ENCODE results near the gene CDK11B.

CDK11B gene

GRCh38 chr1:1629430-1630190 lies 29.2 kb downstream of the CDK11B start:
- TF ChIP-seq GATA3 (IDR thresholded peaks at IDR 0.05; ENCODE audit: low read depth, low read length) = no peak
- TF ChIP-seq GATA2 (IDR thresholded peaks at IDR 0.05; ENCODE audit: low read depth, low read length) = no peak

- TF ChIP-seq GATA2 (IDR thresholded peaks at IDR 0.05; ENCODE audit: low read depth, low read length) (no peak), GATA3 (IDR thresholded peaks at IDR 0.05; ENCODE audit: low read depth, low read length) (no peak)
These were observed 29.9 kb downstream of the CDK11B start for GRCh38 chr1:1628754-1629429.

- no peak for TF ChIP-seq GATA3 (IDR thresholded peaks at IDR 0.05; ENCODE audit: low read depth, low read length)
- TF ChIP-seq GATA2 (IDR thresholded peaks at IDR 0.05; ENCODE audit: low read depth, low read length) = no peak
These were observed 30.7 kb downstream of the CDK11B start for GRCh38 chr1:1627829-1628753.

- TF ChIP-seq GATA3 (IDR thresholded peaks at IDR 0.05; ENCODE audit: low read depth, low read length) (no peak), GATA2 (IDR thresholded peaks at IDR 0.05; ENCODE audit: low read depth, low read length) (no peak)
These were observed 31.5 kb downstream of the CDK11B start for GRCh38 chr1:1627261-1627828.

GRCh38 chr1:1626207-1627141 lies 32.3 kb downstream of the CDK11B start:
- TF ChIP-seq GATA2 (IDR thresholded peaks at IDR 0.05; ENCODE audit: low read depth, low read length) (no peak), GATA3 (IDR thresholded peaks at IDR 0.05; ENCODE audit: low read depth, low read length) (no peak)

- TF ChIP-seq GATA3 (IDR thresholded peaks at IDR 0.05; ENCODE audit: low read depth, low read length) (no peak), GATA2 (IDR thresholded peaks at IDR 0.05; ENCODE audit: low read depth, low read length) (no peak)
These were observed 33.0 kb downstream of the CDK11B start for GRCh38 chr1:1625824-1626206.

- TF ChIP-seq GATA3 (IDR thresholded peaks at IDR 0.05; ENCODE audit: low read depth, low read length) (no peak), GATA2 (IDR thresholded peaks at IDR 0.05; ENCODE audit: low read depth, low read length) (no peak)
These were observed 33.4 kb downstream of the CDK11B start for GRCh38 chr1:1625404-1625775.

GRCh38 chr1:1624443-1625403 lies 34.1 kb downstream of the CDK11B start:
- TF ChIP-seq GATA3 (IDR thresholded peaks at IDR 0.05; ENCODE audit: low read depth, low read length) = no peak
- no peak for TF ChIP-seq GATA2 (IDR thresholded peaks at IDR 0.05; ENCODE audit: low read depth, low read length)

- TF ChIP-seq GATA2 (IDR thresholded peaks at IDR 0.05; ENCODE audit: low read depth, low read length) (no peak), GATA3 (IDR thresholded peaks at IDR 0.05; ENCODE audit: low read depth, low read length) (no peak)
These were observed 35.0 kb downstream of the CDK11B start for GRCh38 chr1:1623631-1624442.

GRCh38 chr1:1623181-1623630 lies 35.6 kb downstream of the CDK11B start:
- TF ChIP-seq GATA3 (IDR thresholded peaks at IDR 0.05; ENCODE audit: low read depth, low read length) = no peak
- no peak for TF ChIP-seq GATA2 (IDR thresholded peaks at IDR 0.05; ENCODE audit: low read depth, low read length)

GRCh38 chr1:1622788-1623094 lies 36.1 kb downstream of the CDK11B start:
- TF ChIP-seq GATA2 (IDR thresholded peaks at IDR 0.05; ENCODE audit: low read depth, low read length) (no peak), GATA3 (IDR thresholded peaks at IDR 0.05; ENCODE audit: low read depth, low read length) (no peak)
